ENCODE data around the gene ICAM1. TPM values are rescaled to one million over a fixed set of nuclear protein-coding genes. Genes with fewer than 3 reads are reported as not detected.
"Not testable (repeated sequence)": the region's sequence is repeated elsewhere in the genome, so short reads cannot be mapped to it uniquely, and the experiment has no call there.

ICAM1 gene
- total RNA-seq, 1 donor from 2014 or later, result 9.6 TPM

- no peak for TF ChIP-seq CTCF (IDR thresholded peaks at IDR 0.05; ENCODE audit: unreplicated experiment)
- no peaks in the 10 kb centered on the region for H3K27me3 Mint-ChIP-seq (ENCODE audit: low read depth)
- peak within 1 kb of the TSS; percentile 93 for H3K27ac Mint-ChIP-seq
- peak; percentile 75 to 83 for DNase-seq (ENCODE audit: low spot score in 2 of 2, unreplicated experiment in 2 of 2)
- peaks cover 17% of the 10 kb centered on the region for H3K4me1 Mint-ChIP-seq
- H3K9me3 Mint-ChIP-seq, result no peaks in the 10 kb centered on the region
- H3K36me3 Mint-ChIP-seq, result no peaks in the 10 kb centered on the region
- peak within 1 kb of the TSS; percentile 86 for H3K4me3 Mint-ChIP-seq
These were observed 39.9 kb upstream of the ICAM1 start, which contains the start of gene S1PR2 for GRCh38 chr19:10230861-10231611. Gene S1PR2, minus strand, starts transcription at chr19:10231331. Its CDS starts 6,426 bp downstream, at chr19:10224905.

- Mint-ChIP-seq H3K27me3 (ENCODE audit: low read depth) (no peaks in the 10 kb centered on the region), H3K36me3 (no peaks in the 10 kb centered on the region), H3K9me3 (no peaks in the 10 kb centered on the region), H3K27ac (peak overlapping the region; percentile 90), H3K4me1 (peaks cover 15% of the 10 kb centered on the region), H3K4me3 (peak overlapping the region; percentile 65)
- TF ChIP-seq CTCF (IDR thresholded peaks at IDR 0.05; ENCODE audit: unreplicated experiment), result no peak
- DNase-seq (ENCODE audit: low spot score in 2 of 2, unreplicated experiment in 2 of 2), result no peak
These were observed 39.2 kb upstream of the ICAM1 start for GRCh38 chr19:10231612-10232228.

GRCh38 chr19:10233946-10234345, 37.0 kb upstream of the ICAM1 start:
- H3K36me3 Mint-ChIP-seq, result no peaks in the 10 kb centered on the region
- no peak overlapping the region for H3K27ac Mint-ChIP-seq
- no peak overlapping the region for H3K4me3 Mint-ChIP-seq
- no peaks in the 10 kb centered on the region for H3K9me3 Mint-ChIP-seq
- H3K4me1 Mint-ChIP-seq, result peaks cover 14% of the 10 kb centered on the region
- no peaks in the 10 kb centered on the region for H3K27me3 Mint-ChIP-seq (ENCODE audit: low read depth)
- DNase-seq (ENCODE audit: low spot score in 2 of 2, unreplicated experiment in 2 of 2), result no peak
- no peak for TF ChIP-seq CTCF (IDR thresholded peaks at IDR 0.05; ENCODE audit: unreplicated experiment)

GRCh38 chr19:10235003-10235402, 35.9 kb upstream of the ICAM1 start:
- Mint-ChIP-seq H3K4me3 (no peak overlapping the region), H3K27me3 (ENCODE audit: low read depth) (no peaks in the 10 kb centered on the region), H3K27ac (peak overlapping the region; percentile 56), H3K9me3 (no peaks in the 10 kb centered on the region), H3K36me3 (no peaks in the 10 kb centered on the region), H3K4me1 (peaks cover 9% of the 10 kb centered on the region)
- DNase-seq (ENCODE audit: low spot score in 2 of 2, unreplicated experiment in 2 of 2), result no peak
- TF ChIP-seq CTCF (IDR thresholded peaks at IDR 0.05; ENCODE audit: unreplicated experiment), result no peak

GRCh38 chr19:10235409-10235808, 35.5 kb upstream of the ICAM1 start:
- not testable (repeated sequence) for H3K4me1 Mint-ChIP-seq, H3K9me3 Mint-ChIP-seq

GRCh38 chr19:10237702-10238101, 33.2 kb upstream of the ICAM1 start:
- H3K27ac Mint-ChIP-seq, result peak overlapping the region; percentile 90
- no peaks in the 10 kb centered on the region for H3K9me3 Mint-ChIP-seq
- H3K4me3 Mint-ChIP-seq, result no peak overlapping the region
- DNase-seq (ENCODE audit: low spot score in 2 of 2, unreplicated experiment in 2 of 2), result no peak
- no peaks in the 10 kb centered on the region for H3K27me3 Mint-ChIP-seq (ENCODE audit: low read depth)
- H3K36me3 Mint-ChIP-seq, result no peaks in the 10 kb centered on the region
- no peak for TF ChIP-seq CTCF (IDR thresholded peaks at IDR 0.05; ENCODE audit: unreplicated experiment)
- peaks cover 9% of the 10 kb centered on the region for H3K4me1 Mint-ChIP-seq

More at GRCh38 chr19:10235409-10235808, 35.5 kb upstream of the ICAM1 start:
- not testable (repeated sequence) for H3K27me3 Mint-ChIP-seq (ENCODE audit: low read depth); H3K4me3 Mint-ChIP-seq; H3K27ac Mint-ChIP-seq; H3K36me3 Mint-ChIP-seq; DNase-seq (ENCODE audit: low spot score in 2 of 2, unreplicated experiment in 2 of 2)
